DOHH2 (cell line): ENCODE results near the gene SDF2L1.

ENCODE experiments used
- EZH2phosphoT487 ChIP-seq: fragments of 200-600 bp; sonication (generic); IDR thresholded peaks from 2 replicates; pipeline ENCODE4 v1.6.1; 2017; ENCODE audit warnings: borderline replicate concordance, mild to moderate bottlenecking, antibody characterized with exemption, low read length, moderate library complexity, mixed read lengths
- TF ChIP-seq, protein P1 (sequence below): fragments of 200-600 bp; sonication (generic); IDR thresholded peaks from one replicate; pipeline ENCODE4 v1.5.1; 2014; ENCODE audit warnings: antibody characterized with exemption, mild to moderate bottlenecking, low read depth, low read length; ENCODE audit not compliant: poor library complexity, severe bottlenecking

GRCh38 chr22:21693333-21693998, 51.4 kb downstream of the SDF2L1 start:
- TF ChIP-seq, protein P1, sequence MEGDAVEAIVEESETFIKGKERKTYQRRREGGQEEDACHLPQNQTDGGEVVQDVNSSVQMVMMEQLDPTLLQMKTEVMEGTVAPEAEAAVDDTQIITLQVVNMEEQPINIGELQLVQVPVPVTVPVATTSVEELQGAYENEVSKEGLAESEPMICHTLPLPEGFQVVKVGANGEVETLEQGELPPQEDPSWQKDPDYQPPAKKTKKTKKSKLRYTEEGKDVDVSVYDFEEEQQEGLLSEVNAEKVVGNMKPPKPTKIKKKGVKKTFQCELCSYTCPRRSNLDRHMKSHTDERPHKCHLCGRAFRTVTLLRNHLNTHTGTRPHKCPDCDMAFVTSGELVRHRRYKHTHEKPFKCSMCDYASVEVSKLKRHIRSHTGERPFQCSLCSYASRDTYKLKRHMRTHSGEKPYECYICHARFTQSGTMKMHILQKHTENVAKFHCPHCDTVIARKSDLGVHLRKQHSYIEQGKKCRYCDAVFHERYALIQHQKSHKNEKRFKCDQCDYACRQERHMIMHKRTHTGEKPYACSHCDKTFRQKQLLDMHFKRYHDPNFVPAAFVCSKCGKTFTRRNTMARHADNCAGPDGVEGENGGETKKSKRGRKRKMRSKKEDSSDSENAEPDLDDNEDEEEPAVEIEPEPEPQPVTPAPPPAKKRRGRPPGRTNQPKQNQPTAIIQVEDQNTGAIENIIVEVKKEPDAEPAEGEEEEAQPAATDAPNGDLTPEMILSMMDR = no peak
- TF ChIP-seq EZH2phosphoT487 = no peak
